Psoas muscle (tissue), 8 donors: ENCODE measurements around the gene KDM4C. TPM values are rescaled to one million over a fixed set of nuclear protein-coding genes. Genes with fewer than 3 reads are reported as not detected.
"Not testable (repeated sequence)": the region's sequence is repeated elsewhere in the genome, so short reads cannot be mapped to it uniquely, and the experiment has no call there.

Source experiments
- ATAC-seq, 4 donors: fragments of 200-7000 bp; cut with Tn5 transposase; one replicate each; pipeline ENCODE4 v1.9.1; 2020; ENCODE audit warnings: moderate library complexity in 3 of 4, mild to moderate bottlenecking in 2 of 4
- DNase-seq, 2 donors: peaks; one replicate each; pipeline ENCODE4 v3.0.0-alpha.2; 2020
- H3K27ac ChIP-seq: fragments of 200-600 bp; one replicate; pipeline ENCODE4 v1.8.0; 2022
- H3K27me3 ChIP-seq, 3 donors: fragments of 200-600 bp in 1 of 3; one replicate each; pipeline versions ENCODE4 v1.6.1 to v1.8.0; 2013 to 2022; ENCODE audit warnings: low read length in 2 of 3, mild to moderate bottlenecking in 2 of 3, moderate library complexity in 1 of 3; ENCODE audit not compliant: insufficient read depth in 3 of 3
- H3K36me3 ChIP-seq, 2 donors: fragments of 200-600 bp in 1 of 2; one replicate each; pipeline versions ENCODE4 v1.6.1 to v1.8.0; 2013 to 2022; ENCODE audit warnings: low read depth in 1 of 2, mild to moderate bottlenecking in 1 of 2, moderate library complexity in 1 of 2; ENCODE audit not compliant: insufficient read depth in 1 of 2
- H3K4me1 ChIP-seq: fragments of 200-600 bp; one replicate; pipeline ENCODE4 v1.8.0; 2022
- H3K4me3 ChIP-seq: fragments of 200-600 bp; one replicate; pipeline ENCODE4 v1.8.0; 2022; ENCODE audit warnings: mild to moderate bottlenecking
- H3K9me3 ChIP-seq: fragments of 200-600 bp; one replicate; pipeline ENCODE4 v1.8.0; 2022
- CTCF ChIP-seq: fragments of 200-600 bp; IDR thresholded peaks from one replicate; pipeline ENCODE4 v1.8.0; 2022; ENCODE audit warnings: antibody characterized with exemption
- WGBS, 3 donors: extraction: QIAGEN DNeasy Blood & Tissue Kit; methylation state at CpG; one replicate each; pipeline versions ENCODE4 v1.1.6 to v1.1.7; 2013; 5-methylcytosine and 5-hydroxymethylcytosine counted together
- intact Hi-C, 2 donors: fragments of 100-400 bp; cut with DNase I; formaldehyde crosslinking; loops; one replicate each; pipeline versions ENCODE4 v1.11.0 to v1.14.2; 2022
- polyA plus RNA-seq, 3 donors: library from polyadenylated mRNA; stranded (reverse); fragments of 200-250 nt; gene quantifications; one replicate each; pipeline ENCODE4 v1.2.3, GENCODE V29; 2013
- total RNA-seq, 4 donors: library from RNA; stranded (reverse); fragmentation: NEBNext Ultra II Directional in 2 of 4; extraction: Animal tissue kit (Norgen Biotek cat#: 25700) in 2 of 4; gene quantifications; one replicate each; pipeline versions ENCODE4 v1.2.1 to v1.2.4, GENCODE V29; 2021 to 2023
- donor health status: healthy with polysubstance abuse.
- donor health status: DM: no; HTN: no; CAD: no; lungs with moderate emphysema.
- donor health status: Bipolar disorder and iron deficiency.
- donor health status: healthy.
- donor health status: DM: yes; HTN: yes; CAD: no.
- donor health status: DM: no; HTN: no; CAD: no.
- donor health status: DM: no; HTN: no; CAD: no.
- donor health status: DM: yes; HTN: yes; CAD: no.

KDM4C gene
- total and polyA plus RNA-seq, 7 donors, result 2.7 to 13.0 (median 10.1) TPM

GRCh38 chr9:7008411-7008810 lies 250.6 kb downstream of the KDM4C start:
- H3K36me3 ChIP-seq, result peaks cover 2 to 19% of the 10 kb centered on the region in 2 donors
- no peak overlapping the region for H3K4me3 ChIP-seq
- intact Hi-C loops, result no loop called here
- ATAC-seq, result no peak
- DNase-seq, result no peak
- 49 to 50% (median 50%) methylated on average over 2 of the region's 2 CpGs for WGBS, 3 donors
- peaks cover 5% of the 10 kb centered on the region for H3K9me3 ChIP-seq
- H3K4me1 ChIP-seq, result no peaks in the 10 kb centered on the region
- H3K27ac ChIP-seq, result no peak overlapping the region
- no peaks in the 10 kb centered on the region for H3K27me3 ChIP-seq
- TF ChIP-seq CTCF, result no peak

- Histone ChIP-seq H3K27ac (no peak overlapping the region), H3K9me3 (peaks cover 5% of the 10 kb centered on the region), H3K27me3 (no peaks in the 10 kb centered on the region), H3K4me1 (no peaks in the 10 kb centered on the region), H3K36me3 (peaks cover 6 to 26% of the 10 kb centered on the region in 2 donors), H3K4me3 (no peak overlapping the region)
- ATAC-seq (no peak), DNase-seq (no peak)
- no peak for TF ChIP-seq CTCF
- intact Hi-C loops, result no loop called here
- WGBS, 3 donors, result 94 to 100% (median 96%) methylated on average over 1 of the region's 1 CpG
Measured at GRCh38 chr9:7009065-7009464, 251.3 kb downstream of the KDM4C start.

GRCh38 chr9:7011395-7012067 lies 253.8 kb downstream of the KDM4C start:
- Histone ChIP-seq H3K4me1 (no peaks in the 10 kb centered on the region), H3K27ac (no peak overlapping the region), H3K27me3 (no peaks in the 10 kb centered on the region), H3K4me3 (no peak overlapping the region), H3K36me3 (peaks cover 7 to 44% of the 10 kb centered on the region in 2 donors), H3K9me3 (peaks cover 5% of the 10 kb centered on the region)
- WGBS, 3 donors, result 69 to 79% (median 76%) methylated on average over 8 of the region's 8 CpGs
- ATAC-seq (no peak), DNase-seq (no peak)
- intact Hi-C loops, result no loop called here
- TF ChIP-seq CTCF, result no peak

GRCh38 chr9:7027996-7028395 lies 270.2 kb downstream of the KDM4C start:
- no peak for DNase-seq
- Histone ChIP-seq H3K4me3 (no peak overlapping the region), H3K9me3 (no peaks in the 10 kb centered on the region), H3K4me1 (no peaks in the 10 kb centered on the region), H3K27ac (no peak overlapping the region), H3K27me3 (no peaks in the 10 kb centered on the region), H3K36me3 (peaks cover 0 to 17% of the 10 kb centered on the region in 2 donors)
- no peak for TF ChIP-seq CTCF
- no peak for ATAC-seq
- WGBS, 3 donors, result 96 to 99% (median 98%) methylated on average over 4 of the region's 4 CpGs
- intact Hi-C loops, result no loop called here

GRCh38 chr9:7028591-7028990 lies 270.8 kb downstream of the KDM4C start:
- peaks cover 0 to 19% of the 10 kb centered on the region in 2 donors for H3K36me3 ChIP-seq
- no peak for TF ChIP-seq CTCF
- 95% methylated on average over 10 of the region's 10 CpGs for WGBS, 3 donors
- no peaks in the 10 kb centered on the region for H3K4me1 ChIP-seq
- H3K4me3 ChIP-seq, result no peak overlapping the region
- H3K27me3 ChIP-seq, result no peaks in the 10 kb centered on the region
- ATAC-seq, result no peak
- intact Hi-C loops, result no loop called here
- DNase-seq, result no peak
- no peak overlapping the region for H3K27ac ChIP-seq
- no peaks in the 10 kb centered on the region for H3K9me3 ChIP-seq

- peaks cover 0 to 19% of the 10 kb centered on the region in 2 donors for H3K36me3 ChIP-seq
- ATAC-seq, H3K4me3 ChIP-seq, intact Hi-C loops, H3K4me1 ChIP-seq, H3K27me3 ChIP-seq, H3K27ac ChIP-seq, H3K9me3 ChIP-seq, DNase-seq: not testable (repeated sequence)
Measured at GRCh38 chr9:7030943-7031342, 273.2 kb downstream of the KDM4C start.
